ENCODE data around the gene ADNP2.

DNA sequence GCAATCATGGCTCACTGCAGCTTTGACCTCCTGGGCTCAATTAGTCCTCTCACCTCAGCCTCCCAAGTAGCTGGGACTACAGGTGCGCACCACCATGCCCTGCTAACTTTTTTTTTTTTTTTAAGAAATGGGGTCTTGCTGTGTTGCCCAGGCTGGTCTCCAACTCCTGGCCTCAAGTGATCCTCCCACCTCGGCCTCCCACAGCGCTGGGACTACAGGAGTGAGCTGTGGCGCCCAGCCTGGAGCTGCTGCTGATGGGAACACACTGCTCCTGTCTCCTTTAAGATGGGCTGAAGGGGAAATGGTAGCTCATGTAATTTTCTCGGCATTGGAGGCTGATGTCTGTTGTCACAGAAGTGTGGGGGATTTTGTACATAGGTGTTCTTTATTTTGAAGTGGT lies 34.9 kb upstream of the ADNP2 start:
- TF ChIP-seq, protein P1, sequence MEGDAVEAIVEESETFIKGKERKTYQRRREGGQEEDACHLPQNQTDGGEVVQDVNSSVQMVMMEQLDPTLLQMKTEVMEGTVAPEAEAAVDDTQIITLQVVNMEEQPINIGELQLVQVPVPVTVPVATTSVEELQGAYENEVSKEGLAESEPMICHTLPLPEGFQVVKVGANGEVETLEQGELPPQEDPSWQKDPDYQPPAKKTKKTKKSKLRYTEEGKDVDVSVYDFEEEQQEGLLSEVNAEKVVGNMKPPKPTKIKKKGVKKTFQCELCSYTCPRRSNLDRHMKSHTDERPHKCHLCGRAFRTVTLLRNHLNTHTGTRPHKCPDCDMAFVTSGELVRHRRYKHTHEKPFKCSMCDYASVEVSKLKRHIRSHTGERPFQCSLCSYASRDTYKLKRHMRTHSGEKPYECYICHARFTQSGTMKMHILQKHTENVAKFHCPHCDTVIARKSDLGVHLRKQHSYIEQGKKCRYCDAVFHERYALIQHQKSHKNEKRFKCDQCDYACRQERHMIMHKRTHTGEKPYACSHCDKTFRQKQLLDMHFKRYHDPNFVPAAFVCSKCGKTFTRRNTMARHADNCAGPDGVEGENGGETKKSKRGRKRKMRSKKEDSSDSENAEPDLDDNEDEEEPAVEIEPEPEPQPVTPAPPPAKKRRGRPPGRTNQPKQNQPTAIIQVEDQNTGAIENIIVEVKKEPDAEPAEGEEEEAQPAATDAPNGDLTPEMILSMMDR (IDR thresholded peaks at IDR 0.05; ENCODE audit: low read depth, low read length) = no peak
- TF ChIP-seq EZH2phosphoT487 (IDR thresholded peaks at IDR 0.05; ENCODE audit: low read depth) = no peak
